Neural cell (in vitro differentiated cells): ENCODE results near the gene TNFAIP8.

Source experiments
- EP300 ChIP-seq: fragments of 450-650 bp; conservative IDR thresholded peaks from 2 replicates; pipeline ENCODE4 v1.6.1; 2014; ENCODE audit warnings: antibody characterized with exemption, mild to moderate bottlenecking, moderate library complexity; ENCODE audit not compliant: poor library complexity, severe bottlenecking
- EZH2 ChIP-seq: fragments of 200-600, 300-800 bp; shearing (Covaris generic), sonication (generic); IDR thresholded peaks from 2 replicates; pipeline ENCODE4 v1.6.1; 2014; ENCODE audit warnings: antibody characterized with exemption, low read length, borderline replicate concordance, mild to moderate bottlenecking; ENCODE audit not compliant: insufficient read depth, poor library complexity, severe bottlenecking
- MXI1 ChIP-seq: fragments of 450-650 bp; conservative IDR thresholded peaks from 2 replicates; pipeline ENCODE4 v1.6.1; 2014; ENCODE audit warnings: antibody characterized with exemption, mild to moderate bottlenecking; ENCODE audit not compliant: poor library complexity, severe bottlenecking
- POLR2AphosphoS5 ChIP-seq: IDR thresholded peaks from 2 replicates; pipeline ENCODE4 v1.6.1; 2012
- RAD21 ChIP-seq: fragments of 450-650 bp; conservative IDR thresholded peaks from 2 replicates; pipeline ENCODE4 v1.6.1; 2014; ENCODE audit warnings: antibody characterized with exemption, mild to moderate bottlenecking, moderate library complexity
- SMC3 ChIP-seq: fragments of 450-650 bp; conservative IDR thresholded peaks from 2 replicates; pipeline ENCODE4 v1.6.1; 2014; ENCODE audit warnings: antibody characterized with exemption, mild to moderate bottlenecking, moderate library complexity; ENCODE audit not compliant: poor library complexity
- TAF1 ChIP-seq: IDR thresholded peaks from 2 replicates; pipeline ENCODE4 v1.6.1; 2012; ENCODE audit warnings: low read depth
- TF ChIP-seq, protein P1 (sequence below): fragments of 450-650 bp; IDR thresholded peaks from 2 replicates; pipeline ENCODE4 v1.5.1; 2014; ENCODE audit warnings: antibody characterized with exemption, mild to moderate bottlenecking, moderate library complexity; ENCODE audit not compliant: poor library complexity, severe bottlenecking

DNA sequence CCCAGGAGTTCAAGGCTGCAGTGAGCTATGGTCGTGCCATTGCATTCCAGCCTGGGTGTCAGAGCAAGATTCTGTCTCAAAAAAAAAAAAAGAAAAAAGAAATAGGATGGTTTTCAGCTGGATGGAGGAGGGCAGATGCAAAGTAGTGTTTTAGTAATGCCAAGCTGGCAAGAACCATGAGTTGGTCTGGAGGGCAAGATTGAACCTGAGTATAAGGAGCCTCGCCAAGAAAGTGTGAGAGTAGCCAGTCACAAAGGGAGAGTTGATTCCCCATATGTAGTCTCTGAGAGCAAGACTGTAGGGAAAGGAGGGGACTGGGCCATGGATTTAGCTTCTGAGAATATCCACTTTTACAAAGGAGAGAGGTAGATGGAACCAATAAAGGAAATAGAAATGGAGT is 6.9 kb downstream of the TNFAIP8 start:
- TF ChIP-seq, protein P1, sequence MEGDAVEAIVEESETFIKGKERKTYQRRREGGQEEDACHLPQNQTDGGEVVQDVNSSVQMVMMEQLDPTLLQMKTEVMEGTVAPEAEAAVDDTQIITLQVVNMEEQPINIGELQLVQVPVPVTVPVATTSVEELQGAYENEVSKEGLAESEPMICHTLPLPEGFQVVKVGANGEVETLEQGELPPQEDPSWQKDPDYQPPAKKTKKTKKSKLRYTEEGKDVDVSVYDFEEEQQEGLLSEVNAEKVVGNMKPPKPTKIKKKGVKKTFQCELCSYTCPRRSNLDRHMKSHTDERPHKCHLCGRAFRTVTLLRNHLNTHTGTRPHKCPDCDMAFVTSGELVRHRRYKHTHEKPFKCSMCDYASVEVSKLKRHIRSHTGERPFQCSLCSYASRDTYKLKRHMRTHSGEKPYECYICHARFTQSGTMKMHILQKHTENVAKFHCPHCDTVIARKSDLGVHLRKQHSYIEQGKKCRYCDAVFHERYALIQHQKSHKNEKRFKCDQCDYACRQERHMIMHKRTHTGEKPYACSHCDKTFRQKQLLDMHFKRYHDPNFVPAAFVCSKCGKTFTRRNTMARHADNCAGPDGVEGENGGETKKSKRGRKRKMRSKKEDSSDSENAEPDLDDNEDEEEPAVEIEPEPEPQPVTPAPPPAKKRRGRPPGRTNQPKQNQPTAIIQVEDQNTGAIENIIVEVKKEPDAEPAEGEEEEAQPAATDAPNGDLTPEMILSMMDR = no peak
- TF ChIP-seq EZH2 (no peak), RAD21 (no peak), EP300 (no peak), POLR2AphosphoS5 (no peak), TAF1 (no peak), MXI1 (no peak), SMC3 (no peak)
